Measurements from ENCODE around the gene GOLGA8Q.
"Not testable (repeated sequence)": the region's sequence is repeated elsewhere in the genome, so short reads cannot be mapped to it uniquely, and the experiment has no call there.

GOLGA8Q gene

DNA sequence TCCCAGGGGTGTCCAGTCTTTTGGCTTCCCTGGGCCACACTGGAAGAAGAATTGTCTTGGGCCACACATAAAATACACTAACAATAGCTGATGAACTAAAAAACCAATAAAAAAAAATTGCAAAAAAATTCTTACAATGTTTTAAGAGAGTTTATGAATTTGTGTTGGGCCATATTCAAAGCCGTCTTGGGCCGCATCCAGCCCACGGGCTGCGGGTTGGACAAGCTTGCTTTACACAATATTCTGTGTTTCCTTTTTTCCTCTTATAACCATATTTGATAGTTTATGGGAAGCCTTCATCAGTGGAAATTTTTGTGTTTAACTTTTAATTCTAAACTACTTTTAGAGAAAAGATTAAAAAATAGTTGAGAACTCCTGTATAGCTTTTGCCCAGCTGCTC lies 28.9 kb downstream of the GOLGA8Q start:
- H3K9me3 ChIP-seq (ENCODE audit: control insufficient read depth, insufficient read depth, low read depth, low read length); H3K4me3 ChIP-seq (ENCODE audit: low read depth, low read length); H3K27ac ChIP-seq (ENCODE audit: extremely low read depth, low read depth, low read length); H3K36me3 ChIP-seq (ENCODE audit: control insufficient read depth in 2 of 2, insufficient read depth in 1 of 2, low read length in 2 of 2); POLR2A ChIA-PET; CTCF ChIA-PET; H3K4me1 ChIP-seq (ENCODE audit: control insufficient read depth, insufficient read depth, low read length): not testable (repeated sequence)

DNA sequence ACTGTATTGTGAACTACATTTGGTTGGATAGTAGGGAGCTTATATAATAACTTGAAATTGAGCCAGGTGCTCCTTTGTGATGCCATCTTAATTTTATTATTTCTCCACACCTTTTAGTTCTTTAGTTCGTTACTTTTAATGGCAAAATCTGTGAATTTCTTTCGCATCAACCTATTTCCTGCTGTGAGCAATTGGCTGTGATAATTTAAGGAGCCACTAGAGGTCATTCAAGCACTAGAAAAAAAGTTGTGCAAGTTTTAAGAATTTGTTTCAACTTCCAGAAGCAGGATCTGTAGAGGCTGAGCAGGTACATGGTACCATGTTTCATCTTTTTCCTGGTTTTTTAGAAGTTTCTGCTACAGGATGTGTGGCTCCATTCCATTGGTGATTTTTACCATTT lies 47.1 kb downstream of the GOLGA8Q start:
- H3K4me1 ChIP-seq (ENCODE audit: control insufficient read depth, insufficient read depth, low read length); CTCF ChIA-PET; H3K9me3 ChIP-seq (ENCODE audit: control insufficient read depth, insufficient read depth, low read depth, low read length); H3K27ac ChIP-seq (ENCODE audit: extremely low read depth, low read depth, low read length); H3K4me3 ChIP-seq (ENCODE audit: low read depth, low read length); H3K36me3 ChIP-seq (ENCODE audit: control insufficient read depth in 2 of 2, insufficient read depth in 1 of 2, low read length in 2 of 2); POLR2A ChIA-PET: not testable (repeated sequence)

DNA sequence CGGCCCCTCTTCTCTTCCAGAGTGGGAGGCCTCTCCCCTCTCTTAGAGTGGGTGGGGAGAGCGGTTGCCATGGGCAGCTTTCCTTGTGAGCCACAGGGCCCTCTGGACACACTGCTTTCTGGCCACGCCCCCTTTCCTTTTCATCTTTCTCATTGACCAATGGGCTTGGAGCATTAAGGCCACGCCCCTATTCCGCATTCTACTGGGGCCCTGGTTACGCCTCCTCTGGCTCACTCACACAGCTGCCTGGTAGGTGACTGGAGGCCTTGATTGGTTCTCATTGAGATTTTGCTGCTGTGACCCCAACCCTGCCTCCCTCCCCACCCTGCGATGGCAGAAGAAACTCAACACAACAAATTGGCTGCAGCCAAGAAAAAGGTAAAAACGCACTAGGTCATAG lies 51.9 kb downstream of the GOLGA8Q start, which contains the start of gene GOLGA8H:
TSS of gene GOLGA8H (plus strand) at position 233 of the 400 bp plus-strand sequence. CDS start at position 331, 98 bp downstream.
- H3K27ac ChIP-seq (ENCODE audit: extremely low read depth, low read depth, low read length); H3K36me3 ChIP-seq (ENCODE audit: control insufficient read depth in 2 of 2, insufficient read depth in 1 of 2, low read length in 2 of 2); H3K4me1 ChIP-seq (ENCODE audit: control insufficient read depth, insufficient read depth, low read length); POLR2A ChIA-PET; H3K4me3 ChIP-seq (ENCODE audit: low read depth, low read length); CTCF ChIA-PET; H3K9me3 ChIP-seq (ENCODE audit: control insufficient read depth, insufficient read depth, low read depth, low read length): not testable (repeated sequence)

Data from HEK293 (cell line).